GM12878 (cell line): Measurements from ENCODE around the gene SLC22A12. TPM values are rescaled to one million over a fixed set of nuclear protein-coding genes. Genes with fewer than 3 reads are reported as not detected.

Source experiments
- ATAC-seq: fragments of 200-7000 bp; cut with Tn5 transposase; 3 replicates; pipeline ENCODE4 v1.9.1; 2020; ENCODE audit warnings: mild to moderate bottlenecking, moderate library complexity
- BruUV-seq: library from RNA; stranded (reverse); fragments of 400-500 nt; replicated peaks from 2 replicates; lab custom pipeline; 2021; lab: Mats Ljungman, UMichigan
- CTCF ChIA-PET: fragments of 300-600 bp; sonication (Branson Sonifier 250); formaldehyde crosslinking; extraction: SDS; loops from one replicate; lab custom pipeline; 2021; ENCODE audit warnings: inconsistent platforms; lab: Yijun Ruan, JAX
- POLR2A ChIA-PET: fragments of 350-600 bp; formaldehyde crosslinking; extraction: SDS; loops from one replicate; lab custom pipeline; 2021; ENCODE audit warnings: inconsistent platforms; lab: Charles Lee
- RAD21 ChIA-PET: fragments of 300-600 bp; sonication (Branson Sonifier 250); formaldehyde crosslinking; loops from one replicate; lab custom pipeline; 2023; ENCODE audit warnings: antibody characterized with exemption; ENCODE audit not compliant: unreplicated experiment; lab: Charles Lee
- SMC1A ChIA-PET: fragments of 300-600 bp; sonication (Branson Sonifier 250); formaldehyde crosslinking; loops from one replicate; lab custom pipeline; 2023; ENCODE audit not compliant: unreplicated experiment, uncharacterized antibody; lab: Charles Lee
- DNase-seq: peaks from one replicate; pipeline ENCODE4 v3.0.0-alpha.2; 2011; ENCODE audit warnings: low read depth, low spot score
- FAIRE-seq: peaks from 3 replicates; lab custom pipeline; 2011; peaks lifted over from hg19 to GRCh38; lab: Jason Lieb, UNC
- H2AFZ ChIP-seq: 2 replicates; pipeline ENCODE4 v1.6.0; 2011; ENCODE audit warnings: low read depth, low read length, control low read depth; ENCODE audit not compliant: control insufficient read depth
- H3K27ac ChIP-seq: 2 replicates; pipeline ENCODE4 v1.5.1; 2011; ENCODE audit warnings: control low read depth; ENCODE audit not compliant: control insufficient read depth, insufficient read depth
- H3K27me3 ChIP-seq, 2 experiments: replicated peaks in 1 of 2; 2 replicates each; pipeline versions ENCODE4 v1.6.0 to v1.6.1; 2011; ENCODE audit warnings: low read length in 1 of 2; ENCODE audit not compliant: control insufficient read depth in 2 of 2, insufficient read depth in 2 of 2
- H3K36me3 ChIP-seq, 2 experiments: 2 replicates each; pipeline ENCODE4 v1.5.1; 2011; ENCODE audit warnings: low read length in 1 of 2; ENCODE audit not compliant: control insufficient read depth in 2 of 2, insufficient read depth in 2 of 2
- H3K4me1 ChIP-seq: 2 replicates; pipeline ENCODE4 v1.6.1; 2011; ENCODE audit warnings: mild to moderate bottlenecking, low read length, moderate library complexity, mixed read lengths; ENCODE audit not compliant: control insufficient read depth, insufficient read depth
- H3K4me2 ChIP-seq: 2 replicates; pipeline ENCODE4 v1.6.0; 2011; ENCODE audit warnings: control low read depth; ENCODE audit not compliant: control insufficient read depth, insufficient read depth
- H3K4me3 ChIP-seq: fragments of 200-600 bp; sonication (generic); 2 replicates; pipeline ENCODE4 v1.5.1; 2016
- H3K79me2 ChIP-seq: 2 replicates; pipeline ENCODE4 v1.6.0; 2011; ENCODE audit warnings: low read length; ENCODE audit not compliant: control insufficient read depth, insufficient read depth
- H3K9ac ChIP-seq: 2 replicates; pipeline ENCODE4 v1.8.0; 2011; ENCODE audit warnings: low read length, control low read depth, mixed read lengths; ENCODE audit not compliant: control insufficient read depth, insufficient read depth
- H3K9me3 ChIP-seq: replicated peaks from 3 replicates; pipeline ENCODE4 v1.5.1; 2011; ENCODE audit warnings: mild to moderate bottlenecking, low read length; ENCODE audit not compliant: control insufficient read depth, insufficient read depth
- H4K20me1 ChIP-seq: 2 replicates; pipeline ENCODE4 v1.6.0; 2011; ENCODE audit not compliant: control insufficient read depth, insufficient read depth
- BACH1 ChIP-seq: fragments of 450-650 bp; IDR thresholded peaks from 2 replicates; pipeline ENCODE4 v1.6.1; 2017; ENCODE audit warnings: mild to moderate bottlenecking, borderline replicate concordance
- FOXM1 ChIP-seq: IDR thresholded peaks from 2 replicates; pipeline ENCODE4 v1.6.1; 2012; ENCODE audit warnings: low read depth, mild to moderate bottlenecking, inconsistent platforms, low read length, moderate library complexity
- MAX ChIP-seq: IDR thresholded peaks from 2 replicates; pipeline ENCODE4 v1.6.1; 2012; ENCODE audit warnings: low read depth, low read length, improper control_type of control experiment
- NFIC ChIP-seq: IDR thresholded peaks from 2 replicates; pipeline ENCODE4 v1.6.1; 2012; ENCODE audit warnings: low read depth, mild to moderate bottlenecking, inconsistent platforms, low read length, moderate library complexity
- NFYA ChIP-seq: IDR thresholded peaks from 2 replicates; pipeline ENCODE4 v1.6.1; 2011; ENCODE audit warnings: low read depth, mild to moderate bottlenecking, low read length, improper control_type of control experiment, borderline replicate concordance
- RB1 ChIP-seq: fragments of 450-650 bp; formaldehyde crosslinking; IDR thresholded peaks from 2 replicates; pipeline ENCODE4 v1.6.1; 2017; ENCODE audit warnings: mild to moderate bottlenecking, borderline replicate concordance
- SREBF2 ChIP-seq: IDR thresholded peaks from 2 replicates; pipeline ENCODE4 v1.6.1; 2012; ENCODE audit warnings: mild to moderate bottlenecking, low read length
- TCF7 ChIP-seq: IDR thresholded peaks from 2 replicates; pipeline ENCODE4 v1.6.1; 2014; ENCODE audit warnings: antibody characterized with exemption, borderline replicate concordance
- ZBED1 ChIP-seq: IDR thresholded peaks from 2 replicates; pipeline ENCODE4 v1.6.1; 2016; ENCODE audit warnings: borderline replicate concordance
- ZNF384 ChIP-seq: IDR thresholded peaks from 2 replicates; pipeline ENCODE4 v1.6.1; 2012; ENCODE audit warnings: low read depth, mild to moderate bottlenecking, low read length, improper control_type of control experiment, borderline replicate concordance
- ZNF622 ChIP-seq: fragments of 450-650 bp; IDR thresholded peaks from 2 replicates; pipeline ENCODE4 v1.6.1; 2017; ENCODE audit warnings: mild to moderate bottlenecking, inconsistent platforms
- WGBS: methylation state at CpG from one replicate; pipeline ENCODE4 v1.1.6; 2016; ENCODE audit warnings: low lambda C conversion rate; ENCODE audit not compliant: insufficient replicate concordance, insufficient coverage; ENCODE audit errors: missing lambda C conversion rate; 5-methylcytosine and 5-hydroxymethylcytosine counted together
- in situ Hi-C: fragments of 300-500 bp; cut with MboI; formaldehyde crosslinking; loops from 9 replicates; pipeline ENCODE4 v1.14.3; 2018; ENCODE audit warnings: mixed read lengths
- intact Hi-C: fragments of 100-400 bp; cut with micrococcal nuclease; formaldehyde crosslinking; loops from one replicate; pipeline ENCODE4 v1.14.2; 2022; ENCODE audit not compliant: unreplicated experiment
- polyA plus RNA-seq, 11 experiments: library from polyadenylated mRNA; depleted of rRNA in 4 of 11; unstranded in 6 of 11; stranded (reverse) in 5 of 11; fragments of >200 nt; fragmentation: Nextera tagmentation in 4 of 11; fragmentation: Illumina TruSeq in 1 of 11; extraction: Ambion mirVana in 4 of 11; extraction: Trizol in 1 of 11; gene quantifications; 1 replicate in 1 of 11; 2 replicates in 10 of 11; pipeline versions ENCODE4 v1.2.1 to v1.2.3, GENCODE V29; 2011 to 2016; ENCODE audit warnings: inconsistent platforms in 2 of 11, missing spikeins in 2 of 11, low read depth in 1 of 11
- total RNA-seq, 4 experiments: library from RNA; depleted of rRNA in 3 of 4; stranded (reverse); fragments of >200 nt in 3 of 4; fragmentation: Illumina TruSeq in 1 of 4; extraction: Trizol in 1 of 4; gene quantifications; 2 replicates each; pipeline versions ENCODE4 v1.2.1 to v1.2.3, GENCODE V29; 2013 to 2021

SLC22A12 gene
- total and polyA plus RNA-seq, 10 of the 15 experiments (the other 5 are each of a cell fraction or from before 2014, with no cell fraction given), result not detected

GRCh38 chr11:64611176-64611575, 20.2 kb downstream of the SLC22A12 start:
- no peak for TF ChIP-seq ZBED1
- no peak for TF ChIP-seq ZNF622
- TF ChIP-seq NFYA, result no peak
- TF ChIP-seq NFIC, result no peak
- TF ChIP-seq MAX, result no peak
- TF ChIP-seq RB1, result no peak
- TF ChIP-seq BACH1, result no peak
- TF ChIP-seq TCF7, result no peak
- TF ChIP-seq SREBF2, result no peak
- no peak for TF ChIP-seq ZNF384
- no peak for TF ChIP-seq FOXM1
- ATAC-seq (no peak), DNase-seq (no peak), FAIRE-seq (no peak)
- H3K27ac ChIP-seq, result no peak overlapping the region
- intact Hi-C loops, result no loop called here
- H3K27me3 ChIP-seq, result no peaks in the 10 kb centered on the region
- no TSS peak for BruUV-seq
- no peaks in the 10 kb centered on the region for H3K36me3 ChIP-seq
- ChIA-PET POLR2A (no interaction called here), CTCF (interaction anchor here (1.7 kb wide), 1 partner anchor 24 kb away, joined by 4 read pairs; no protein-coding TSS in a partner anchor), RAD21 (no interaction called here), SMC1A (no interaction called here)
- no peak overlapping the region for H2AFZ ChIP-seq
- H4K20me1 ChIP-seq, result no peaks in the 10 kb centered on the region
- in situ Hi-C loops, result no loop called here
- no peak overlapping the region for H3K4me2 ChIP-seq
- 2% methylated on average over 2 of the region's 2 CpGs for WGBS
- H3K4me1 ChIP-seq, result no peaks in the 10 kb centered on the region
- no peak overlapping the region for H3K4me3 ChIP-seq
- H3K9me3 ChIP-seq, result no peaks in the 10 kb centered on the region
- no peak overlapping the region for H3K9ac ChIP-seq
- H3K79me2 ChIP-seq, result no peaks in the 10 kb centered on the region
